CD14-positive monocyte (primary cell): ENCODE data around the gene NYAP1. TPM values are rescaled to one million over a fixed set of nuclear protein-coding genes. Genes with fewer than 3 reads are reported as not detected.

Experiments used
- DNase-seq, 3 donors: peaks; one replicate each; pipeline ENCODE4 v3.0.0-alpha.2; 2011 to 2022
- H2AFZ ChIP-seq: 2 replicates; pipeline ENCODE4 v1.6.0; 2012; ENCODE audit warnings: mild to moderate bottlenecking, low read depth, low read length, inconsistent platforms; ENCODE audit not compliant: insufficient read depth, poor library complexity, severe bottlenecking
- H3K27ac ChIP-seq, 2 donors: 1 replicate in 1 of 2; 2 replicates in 1 of 2; pipeline ENCODE4 v1.5.1; 2012 to 2013; ENCODE audit warnings: low read length in 2 of 2, control low read depth in 1 of 2, inconsistent platforms in 1 of 2, low read depth in 1 of 2, mild to moderate bottlenecking in 1 of 2
- H3K27me3 ChIP-seq, 2 donors: one replicate each; pipeline versions ENCODE4 v1.6.0 to v1.6.1; 2011 to 2013; ENCODE audit warnings: low read length in 2 of 2; ENCODE audit not compliant: control insufficient read depth in 2 of 2, insufficient read depth in 2 of 2
- H3K36me3 ChIP-seq, 2 donors: replicated peaks in 1 of 2; 1 replicate in 1 of 2; 2 replicates in 1 of 2; pipeline versions ENCODE4 v1.5.1 to v1.6.1; 2012 to 2013; ENCODE audit warnings: low read length in 2 of 2, control low read depth in 1 of 2, inconsistent platforms in 1 of 2, mild to moderate bottlenecking in 1 of 2; ENCODE audit not compliant: insufficient read depth in 2 of 2, control insufficient read depth in 1 of 2
- H3K4me1 ChIP-seq, 2 donors: 1 replicate in 1 of 2; 2 replicates in 1 of 2; pipeline versions ENCODE4 v1.5.1 to v1.6.1; 2012 to 2013; ENCODE audit warnings: low read length in 2 of 2, control low read depth in 1 of 2, inconsistent platforms in 1 of 2, mild to moderate bottlenecking in 1 of 2, moderate library complexity in 1 of 2; ENCODE audit not compliant: insufficient read depth in 2 of 2, control insufficient read depth in 1 of 2
- H3K4me2 ChIP-seq: replicated peaks from 2 replicates; pipeline ENCODE3; 2012; ENCODE audit warnings: low read length, moderate library complexity, mild to moderate bottlenecking; ENCODE audit not compliant: poor library complexity, severe bottlenecking; ENCODE audit errors: extremely low read depth
- H3K4me3 ChIP-seq, 3 experiments: fragments of 200-600 bp in 1 of 3; sonication (generic) in 1 of 3; replicated peaks in 1 of 3; 1 replicate in 2 of 3; 2 replicates in 1 of 3; pipeline ENCODE4 v1.5.1; 2011 to 2013; ENCODE audit warnings: low read length in 3 of 3, mild to moderate bottlenecking in 3 of 3, control low read depth in 2 of 3, low read depth in 2 of 3, inconsistent platforms in 1 of 3, moderate library complexity in 1 of 3
- H3K79me2 ChIP-seq: 2 replicates; pipeline ENCODE4 v1.6.0; 2012; ENCODE audit warnings: mild to moderate bottlenecking, control low read depth, inconsistent platforms, low read length, moderate library complexity; ENCODE audit not compliant: insufficient read depth
- H3K9ac ChIP-seq: 2 replicates; pipeline ENCODE4 v1.6.0; 2017; ENCODE audit warnings: low read length, mild to moderate bottlenecking; ENCODE audit not compliant: insufficient read depth, poor library complexity, severe bottlenecking
- H3K9me3 ChIP-seq, 2 donors: replicated peaks in 1 of 2; 1 replicate in 1 of 2; 2 replicates in 1 of 2; pipeline versions ENCODE4 v1.5.1 to v1.6.1; 2012 to 2013; ENCODE audit warnings: low read length in 2 of 2, control low read depth in 1 of 2; ENCODE audit not compliant: control insufficient read depth in 1 of 2, insufficient read depth in 1 of 2
- H4K20me1 ChIP-seq: 2 replicates; pipeline ENCODE4 v1.6.0; 2012; ENCODE audit warnings: mild to moderate bottlenecking, low read length, control low read depth, moderate library complexity; ENCODE audit not compliant: insufficient read depth
- H3K27ac Mint-ChIP-seq, 7 donors: one replicate each; pipeline ENCODE4 v1.8.0; 2020; ENCODE audit warnings: mild to moderate bottlenecking in 7 of 7, mixed read lengths in 7 of 7, moderate library complexity in 6 of 7, inconsistent platforms in 2 of 7
- H3K27me3 Mint-ChIP-seq, 3 donors: one replicate each; pipeline ENCODE4 v1.8.0; 2021 to 2022; ENCODE audit warnings: low read depth in 3 of 3, mild to moderate bottlenecking in 3 of 3, mixed read lengths in 3 of 3, moderate library complexity in 3 of 3, inconsistent platforms in 1 of 3
- H3K36me3 Mint-ChIP-seq, 2 donors: one replicate each; pipeline ENCODE4 v1.8.0; 2020; ENCODE audit warnings: mixed read lengths in 2 of 2, inconsistent platforms in 1 of 2, mild to moderate bottlenecking in 1 of 2
- H3K4me1 Mint-ChIP-seq: one replicate; pipeline ENCODE4 v1.8.0; 2020; ENCODE audit warnings: mild to moderate bottlenecking, mixed read lengths
- H3K4me3 Mint-ChIP-seq, 2 donors: one replicate each; pipeline ENCODE4 v1.8.0; 2020; ENCODE audit warnings: mild to moderate bottlenecking in 2 of 2, mixed read lengths in 2 of 2, moderate library complexity in 1 of 2
- H3K9me3 Mint-ChIP-seq, 7 donors: one replicate each; pipeline ENCODE4 v1.8.0; 2020 to 2022; ENCODE audit warnings: mixed read lengths in 7 of 7, mild to moderate bottlenecking in 6 of 7, moderate library complexity in 6 of 7, inconsistent platforms in 2 of 7
- WGBS: methylation state at CpG from one replicate; pipeline ENCODE4 v1.1.5; 2013; ENCODE audit warnings: missing lambda C conversion rate; ENCODE audit not compliant: insufficient coverage; 5-methylcytosine and 5-hydroxymethylcytosine counted together
- intact Hi-C, 2 donors: fragments of 100-400 bp; cut with micrococcal nuclease; formaldehyde crosslinking; loops; one replicate each; pipeline versions ENCODE4 v1.15.0 to v1.15.1; 2023
- polyA plus RNA-seq, 3 donors: library from polyadenylated mRNA; depleted of rRNA in 1 of 3; unstranded in 2 of 3; stranded (reverse) in 1 of 3; fragments of 300-500 nt in 2 of 3; fragments of >200 nt in 1 of 3; fragmentation: Illumina TruSeq in 2 of 3; gene quantifications; 1 replicate in 2 of 3; 2 replicates in 1 of 3; pipeline ENCODE4 v1.2.3, GENCODE V29; 2012 to 2021
- TF ChIP-seq, protein P1 (sequence below): fragments of 200-600 bp; IDR thresholded peaks from one replicate; pipeline ENCODE4 v1.8.0; 2022; ENCODE audit warnings: antibody characterized with exemption, mild to moderate bottlenecking

NYAP1 gene
- polyA plus RNA-seq, 3 donors: not detected

DNA sequence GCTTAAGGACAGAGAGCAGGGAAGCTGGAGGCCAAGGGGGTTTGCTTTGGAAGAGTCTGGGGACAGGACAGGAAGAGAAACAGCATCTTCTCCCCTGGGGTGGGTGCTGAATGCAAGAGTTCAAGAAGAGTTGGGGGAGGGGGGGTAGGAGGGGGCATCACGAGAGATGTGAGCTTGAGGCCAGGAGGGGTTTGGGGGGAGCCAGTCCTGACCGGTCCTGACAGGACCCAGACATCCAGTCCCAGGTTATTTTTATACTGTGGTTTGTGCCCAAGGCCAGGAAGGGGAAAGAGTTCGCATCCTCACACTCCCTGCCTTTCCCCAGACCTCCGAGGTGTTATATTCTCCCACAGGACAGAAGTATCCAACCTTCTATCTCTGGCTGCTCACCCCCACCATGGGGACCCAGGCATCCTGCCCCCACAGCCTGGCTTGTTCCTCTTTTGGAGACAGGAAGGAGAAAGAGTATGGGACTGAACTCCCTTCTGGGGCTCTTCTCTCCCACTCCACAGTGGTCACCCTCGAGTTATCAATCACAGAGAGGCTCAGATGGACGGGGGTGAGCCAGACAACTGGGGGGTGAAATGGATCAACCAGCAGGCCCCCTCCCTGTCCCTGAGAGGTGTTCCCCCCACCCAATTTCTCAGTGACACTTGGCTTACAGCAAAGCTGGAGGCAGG is 7.5 kb upstream of the NYAP1 start:
- Histone ChIP-seq H3K79me2 (peaks cover 58% of the 10 kb centered on the region), H2AFZ (no peak overlapping the region), H3K4me1 (peaks cover 53 to 61% of the 10 kb centered on the region in 2 donors), H3K9ac (peak overlapping the region; percentile 89), H3K27ac (peak overlapping the region; percentile 4 to 84), H3K27me3 (no peaks in the 10 kb centered on the region), H3K4me3 (peak overlapping the region; percentile 51 to 99 (median 87)), H3K4me2 (peak overlapping the region; percentile 97), H3K9me3 (no peaks in the 10 kb centered on the region), H4K20me1 (peaks cover 78% of the 10 kb centered on the region), H3K36me3 (peaks cover 19 to 45% of the 10 kb centered on the region in 2 donors)
- Mint-ChIP-seq H3K27ac (peak overlapping the region in 5 of 7 donors; percentile 50 to 85 (median 72)), H3K36me3 (peaks cover 25 to 52% of the 10 kb centered on the region in 2 donors), H3K4me3 (peak overlapping the region; percentile 95 to 96), H3K27me3 (peaks cover 0 to 5% (median 4%) of the 10 kb centered on the region in 3 donors), H3K4me1 (peaks cover 50% of the 10 kb centered on the region), H3K9me3 (peaks cover 0 to 2% (median 0%) of the 10 kb centered on the region in 7 donors)
- intact Hi-C loops: loop anchor here (5.0 kb wide), 1 partner anchor 81 kb away; no protein-coding TSS in a partner anchor
- TF ChIP-seq, protein P1, sequence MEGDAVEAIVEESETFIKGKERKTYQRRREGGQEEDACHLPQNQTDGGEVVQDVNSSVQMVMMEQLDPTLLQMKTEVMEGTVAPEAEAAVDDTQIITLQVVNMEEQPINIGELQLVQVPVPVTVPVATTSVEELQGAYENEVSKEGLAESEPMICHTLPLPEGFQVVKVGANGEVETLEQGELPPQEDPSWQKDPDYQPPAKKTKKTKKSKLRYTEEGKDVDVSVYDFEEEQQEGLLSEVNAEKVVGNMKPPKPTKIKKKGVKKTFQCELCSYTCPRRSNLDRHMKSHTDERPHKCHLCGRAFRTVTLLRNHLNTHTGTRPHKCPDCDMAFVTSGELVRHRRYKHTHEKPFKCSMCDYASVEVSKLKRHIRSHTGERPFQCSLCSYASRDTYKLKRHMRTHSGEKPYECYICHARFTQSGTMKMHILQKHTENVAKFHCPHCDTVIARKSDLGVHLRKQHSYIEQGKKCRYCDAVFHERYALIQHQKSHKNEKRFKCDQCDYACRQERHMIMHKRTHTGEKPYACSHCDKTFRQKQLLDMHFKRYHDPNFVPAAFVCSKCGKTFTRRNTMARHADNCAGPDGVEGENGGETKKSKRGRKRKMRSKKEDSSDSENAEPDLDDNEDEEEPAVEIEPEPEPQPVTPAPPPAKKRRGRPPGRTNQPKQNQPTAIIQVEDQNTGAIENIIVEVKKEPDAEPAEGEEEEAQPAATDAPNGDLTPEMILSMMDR: no peak
- DNase-seq: peak in 2 of 3 donors; percentile 18 to 27
- WGBS: no CpG with 5 or more reads among the region's 6 CpGs

DNA sequence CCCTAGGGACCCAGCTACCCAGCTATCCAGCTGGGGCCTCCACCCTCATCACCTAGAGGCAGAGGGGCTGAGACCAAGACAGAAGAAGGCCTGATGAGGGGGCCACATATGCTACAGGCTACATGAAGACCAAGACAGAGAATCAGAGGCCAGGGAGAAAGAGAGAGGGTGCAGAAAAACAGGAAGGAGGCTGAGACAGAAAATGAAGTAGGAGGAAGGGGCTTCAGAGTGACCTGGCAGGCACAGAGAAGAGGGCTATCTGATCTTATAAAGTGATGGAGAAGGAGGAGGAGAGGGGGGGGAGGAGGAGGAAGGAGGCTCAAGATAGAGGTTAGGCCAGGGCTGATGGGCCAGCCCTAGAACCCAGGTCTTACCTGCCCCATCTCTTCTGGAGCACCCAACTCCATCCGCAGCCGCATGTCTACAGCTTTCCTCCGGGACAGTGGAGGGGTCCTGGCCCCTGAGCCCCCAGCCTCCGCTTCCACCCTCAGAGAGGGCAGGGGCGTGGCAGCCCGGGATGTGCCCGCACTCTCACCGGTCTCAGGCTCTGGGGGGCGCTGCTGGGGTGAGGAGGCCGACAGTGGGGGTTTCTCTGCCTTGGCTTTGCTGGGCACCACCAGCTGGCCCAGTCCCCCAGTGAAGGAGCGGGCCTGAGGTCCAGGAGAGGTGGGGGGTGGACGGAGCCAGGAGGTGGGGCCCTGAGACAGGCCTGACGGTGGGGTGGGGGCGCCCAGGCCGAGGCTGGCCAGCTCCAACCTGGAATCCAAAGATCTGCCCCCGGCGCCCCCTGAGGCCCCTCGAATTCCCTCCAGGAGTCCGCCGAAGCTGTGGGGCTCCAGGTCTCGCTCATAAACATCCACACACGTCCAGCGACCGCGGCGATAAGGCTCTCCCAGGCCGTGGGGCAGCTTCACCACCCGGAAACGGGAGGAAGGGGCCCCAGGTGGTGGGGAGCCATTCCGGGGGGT is 6.5 kb upstream of the NYAP1 start:
- TF ChIP-seq, protein P1: peak; percentile 30
- Histone ChIP-seq H3K36me3 (peaks cover 13 to 35% of the 10 kb centered on the region in 2 donors), H3K9me3 (no peaks in the 10 kb centered on the region), H3K4me3 (peak overlapping the region; percentile 51 to 99 (median 87)), H3K79me2 (peaks cover 58% of the 10 kb centered on the region), H3K9ac (peak overlapping the region; percentile 89), H2AFZ (no peak overlapping the region), H3K27me3 (no peaks in the 10 kb centered on the region), H4K20me1 (peaks cover 68% of the 10 kb centered on the region), H3K4me1 (peaks cover 53 to 61% of the 10 kb centered on the region in 2 donors), H3K27ac (peak overlapping the region; percentile 83 to 84), H3K4me2 (peak overlapping the region; percentile 97)
- Mint-ChIP-seq H3K27me3 (peaks cover 1 to 7% (median 5%) of the 10 kb centered on the region in 3 donors), H3K4me3 (peak overlapping the region; percentile 95 to 96), H3K4me1 (peaks cover 49% of the 10 kb centered on the region), H3K9me3 (peaks cover 0 to 2% (median 0%) of the 10 kb centered on the region in 7 donors), H3K36me3 (peaks cover 20 to 44% of the 10 kb centered on the region in 2 donors), H3K27ac (peak overlapping the region in 5 of 7 donors; percentile 35 to 87 (median 72))
- 6% methylated on average over 22 of the region's 30 CpGs for WGBS
- intact Hi-C loops: loop anchor here (5.0 kb wide), 1 partner anchor 80 kb away; no protein-coding TSS in a partner anchor
- no peak for DNase-seq
